Uterus (tissue), 4 donors: ENCODE data around the gene TCHH. TPM values are rescaled to one million over a fixed set of nuclear protein-coding genes. Genes with fewer than 3 reads are reported as not detected.
"Not testable (repeated sequence)": the region's sequence is repeated elsewhere in the genome, so short reads cannot be mapped to it uniquely, and the experiment has no call there.

ENCODE experiments used
- DNase-seq, 2 donors: peaks; one replicate each; pipeline ENCODE4 v3.0.0-alpha.2; 2019 to 2020
- H3K27ac ChIP-seq, 2 donors: fragments of 200-600 bp; sonication (generic); 1 replicate in 1 of 2; 2 replicates in 1 of 2; pipeline ENCODE4 v1.5.1; 2016 to 2018
- H3K27me3 ChIP-seq, 2 donors: fragments of 200-600 bp; sonication (generic); one replicate each; pipeline ENCODE4 v1.5.1; 2018 to 2019; ENCODE audit warnings: control low read depth in 1 of 2
- H3K36me3 ChIP-seq, 2 donors: fragments of 200-600 bp; sonication (generic); one replicate each; pipeline ENCODE4 v1.5.1; 2019; ENCODE audit warnings: control low read depth in 1 of 2
- H3K4me1 ChIP-seq, 2 donors: fragments of 200-600 bp; sonication (generic); one replicate each; pipeline ENCODE4 v1.5.1; 2018 to 2019; ENCODE audit warnings: control low read depth in 1 of 2
- H3K4me3 ChIP-seq, 2 donors: fragments of 200-600 bp; sonication (generic); 1 replicate in 1 of 2; 2 replicates in 1 of 2; pipeline ENCODE4 v1.5.1; 2018 to 2019; ENCODE audit warnings: mild to moderate bottlenecking in 1 of 2
- H3K9me3 ChIP-seq, 2 donors: fragments of 200-600 bp; sonication (generic); one replicate each; pipeline ENCODE4 v1.5.1; 2019; ENCODE audit warnings: control low read depth in 1 of 2
- POLR2A ChIP-seq, 2 donors: fragments of 450-650 bp; IDR thresholded peaks; one replicate each; pipeline ENCODE4 v1.6.1; 2016; ENCODE audit warnings: antibody characterized with exemption in 2 of 2, mild to moderate bottlenecking in 1 of 2, moderate library complexity in 1 of 2
- intact Hi-C: fragments of 100-400 bp; cut with DNase I; formaldehyde crosslinking; loops from one replicate; pipeline ENCODE4 v1.15.1; 2023; ENCODE audit warnings: low total_unique reads
- total RNA-seq, 4 donors: library from RNA; depleted of rRNA in 3 of 4; stranded (reverse); fragments of >200 nt in 3 of 4; gene quantifications; one replicate each; pipeline versions ENCODE4 v1.1.0 to v1.2.4, GENCODE V29; 2014 to 2023
- TF ChIP-seq, protein P1 (sequence below), 4 experiments: fragments of 200-600 bp in 2 of 4; fragments of 450-650 bp in 2 of 4; sonication (generic) in 2 of 4; IDR thresholded peaks; one replicate each; pipeline ENCODE4 v1.5.1; 2016 to 2019; ENCODE audit warnings: antibody characterized with exemption in 4 of 4, mild to moderate bottlenecking in 2 of 4, moderate library complexity in 1 of 4
- donor health status: DM: yes; HTN: yes; CAD: no.

Gene TCHH
- total RNA-seq, 4 donors from 2014 or later, result not detected

DNA sequence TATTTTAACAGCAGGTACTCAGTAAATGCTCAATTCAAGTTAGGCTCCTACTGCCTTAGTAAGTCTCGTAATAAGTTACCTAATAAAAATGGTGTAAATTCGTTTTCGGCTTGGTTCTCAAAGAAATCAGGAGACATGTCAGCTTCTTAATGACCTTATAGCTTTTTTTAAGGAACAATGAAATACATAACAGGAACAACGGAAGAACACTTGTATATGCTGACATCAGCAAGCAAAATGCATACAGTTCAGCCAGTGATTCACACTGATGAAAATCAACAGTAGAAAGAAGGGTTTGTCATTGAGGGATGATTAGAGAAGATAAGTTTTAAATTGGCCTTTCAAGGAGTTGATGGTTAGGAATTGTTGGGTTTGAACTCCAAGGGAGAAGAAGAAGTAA lies 30.5 kb upstream of the TCHH start:
- Histone ChIP-seq H3K36me3 (no peaks in the 10 kb centered on the region), H3K4me3 (no peak overlapping the region), H3K27me3 (no peaks in the 10 kb centered on the region), H3K27ac (no peak overlapping the region), H3K4me1 (no peaks in the 10 kb centered on the region), H3K9me3 (peaks cover 0 to 4% of the 10 kb centered on the region in 2 donors)
- TF ChIP-seq, protein P1, sequence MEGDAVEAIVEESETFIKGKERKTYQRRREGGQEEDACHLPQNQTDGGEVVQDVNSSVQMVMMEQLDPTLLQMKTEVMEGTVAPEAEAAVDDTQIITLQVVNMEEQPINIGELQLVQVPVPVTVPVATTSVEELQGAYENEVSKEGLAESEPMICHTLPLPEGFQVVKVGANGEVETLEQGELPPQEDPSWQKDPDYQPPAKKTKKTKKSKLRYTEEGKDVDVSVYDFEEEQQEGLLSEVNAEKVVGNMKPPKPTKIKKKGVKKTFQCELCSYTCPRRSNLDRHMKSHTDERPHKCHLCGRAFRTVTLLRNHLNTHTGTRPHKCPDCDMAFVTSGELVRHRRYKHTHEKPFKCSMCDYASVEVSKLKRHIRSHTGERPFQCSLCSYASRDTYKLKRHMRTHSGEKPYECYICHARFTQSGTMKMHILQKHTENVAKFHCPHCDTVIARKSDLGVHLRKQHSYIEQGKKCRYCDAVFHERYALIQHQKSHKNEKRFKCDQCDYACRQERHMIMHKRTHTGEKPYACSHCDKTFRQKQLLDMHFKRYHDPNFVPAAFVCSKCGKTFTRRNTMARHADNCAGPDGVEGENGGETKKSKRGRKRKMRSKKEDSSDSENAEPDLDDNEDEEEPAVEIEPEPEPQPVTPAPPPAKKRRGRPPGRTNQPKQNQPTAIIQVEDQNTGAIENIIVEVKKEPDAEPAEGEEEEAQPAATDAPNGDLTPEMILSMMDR (IDR thresholded peaks at IDR 0.05), result no peak
- TF ChIP-seq POLR2A (IDR thresholded peaks at IDR 0.05), result no peak
- DNase-seq, result no peak
- intact Hi-C loops, result no loop called here

DNA sequence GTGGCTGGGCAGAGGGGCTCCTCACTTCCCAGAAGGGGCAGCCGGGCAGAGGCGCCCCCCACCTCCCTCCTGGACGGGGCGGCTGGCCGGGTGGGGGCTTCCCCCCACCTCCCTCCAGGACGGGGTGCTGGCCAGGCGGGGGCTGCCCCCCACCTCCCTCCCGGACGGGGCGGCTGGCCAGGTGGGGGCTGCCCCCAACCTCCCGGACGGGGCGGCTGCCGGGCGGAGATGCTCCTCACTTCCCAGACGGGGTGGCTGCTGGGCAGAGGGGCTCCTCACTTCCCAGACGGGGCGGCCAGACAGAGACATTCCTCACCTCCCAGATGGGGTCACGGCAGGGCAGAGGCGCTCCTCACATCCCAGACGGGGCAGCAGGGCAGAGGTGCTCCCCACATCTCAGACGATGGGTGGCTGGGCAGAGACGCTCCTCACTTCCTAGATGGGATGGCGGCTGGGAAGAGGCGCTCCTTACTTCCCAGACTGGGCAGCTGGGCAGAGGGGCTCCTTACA lies 29.5 kb upstream of the TCHH start:
- H3K27me3 ChIP-seq, H3K9me3 ChIP-seq, H3K27ac ChIP-seq, H3K4me3 ChIP-seq, DNase-seq, H3K36me3 ChIP-seq, intact Hi-C loops, H3K4me1 ChIP-seq: not testable (repeated sequence)

DNA sequence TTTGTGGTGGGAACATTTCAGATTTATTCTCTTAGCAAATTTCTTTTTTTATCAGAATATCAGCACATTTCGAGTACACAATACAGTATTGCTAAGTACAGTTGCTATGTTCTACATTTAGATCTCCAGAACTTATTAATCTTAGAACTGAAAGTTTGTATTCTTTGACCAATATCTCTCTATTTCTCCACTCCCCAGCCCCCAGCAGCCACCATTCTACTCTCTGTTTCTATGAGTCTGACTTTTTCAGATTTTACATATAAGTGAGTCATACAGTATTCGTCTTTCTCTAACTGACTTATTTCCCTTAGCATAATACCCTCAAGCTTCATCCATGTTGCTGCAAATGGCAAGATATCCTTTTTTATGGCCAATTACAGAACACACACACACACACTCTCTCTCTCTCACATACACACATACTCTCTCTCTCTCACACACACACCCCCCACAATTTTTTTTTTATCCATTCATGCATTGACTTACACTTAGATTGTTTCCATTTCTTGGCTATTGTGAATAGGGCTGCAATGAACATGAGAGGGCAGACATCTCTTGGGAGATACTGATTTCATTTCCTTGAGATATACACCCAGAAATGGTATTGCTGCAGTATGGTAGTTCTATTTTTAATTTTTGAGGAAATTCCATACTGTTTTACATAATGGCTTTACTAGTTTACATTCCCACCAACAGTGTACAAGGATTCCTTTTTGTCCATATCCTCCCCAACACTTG lies 28.1 kb upstream of the TCHH start:
- H3K4me3 ChIP-seq, result no peak overlapping the region
- intact Hi-C loops, result no loop called here
- no peak overlapping the region for H3K27ac ChIP-seq
- no peak for TF ChIP-seq POLR2A (IDR thresholded peaks at IDR 0.05)
- TF ChIP-seq, protein P1 (IDR thresholded peaks at IDR 0.05), result no peak
- H3K9me3 ChIP-seq, result peaks cover 0 to 4% of the 10 kb centered on the region in 2 donors
- DNase-seq, result no peak
- H3K27me3 ChIP-seq, result no peaks in the 10 kb centered on the region
- no peaks in the 10 kb centered on the region for H3K4me1 ChIP-seq
- H3K36me3 ChIP-seq, result no peaks in the 10 kb centered on the region

DNA sequence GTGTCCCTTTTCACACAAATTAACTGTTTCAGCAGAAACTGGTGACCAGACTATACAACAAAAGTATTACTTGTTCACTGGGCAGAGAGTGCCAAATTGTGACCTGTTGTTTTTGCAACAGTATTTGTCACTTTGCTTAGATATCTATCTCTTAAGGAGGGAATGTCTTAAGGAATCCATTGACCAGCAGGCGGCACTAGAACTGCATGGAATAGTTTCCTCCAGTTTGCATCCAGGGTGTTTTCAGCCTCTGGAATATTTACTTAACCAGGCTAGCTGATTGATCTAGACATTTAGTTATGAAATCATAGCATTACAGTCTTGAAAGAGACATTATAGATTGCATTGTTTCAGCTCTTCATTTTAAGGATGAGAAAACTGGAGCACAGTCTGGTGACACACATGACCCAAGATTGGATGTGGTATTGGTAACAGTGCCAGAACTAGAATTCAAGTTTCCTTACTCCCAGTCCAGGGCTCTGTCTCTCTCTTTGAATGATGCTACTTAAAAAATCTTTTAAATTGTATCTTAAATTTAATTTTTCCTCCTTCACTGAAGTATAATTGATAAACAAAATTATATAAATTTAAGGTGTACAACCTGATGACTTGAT lies 26.8 kb upstream of the TCHH start:
- Histone ChIP-seq H3K4me1 (no peaks in the 10 kb centered on the region), H3K4me3 (no peak overlapping the region), H3K27me3 (no peaks in the 10 kb centered on the region), H3K36me3 (no peaks in the 10 kb centered on the region), H3K9me3 (no peaks in the 10 kb centered on the region), H3K27ac (no peak overlapping the region)
- intact Hi-C loops, result no loop called here
- DNase-seq, result no peak
- TF ChIP-seq, protein P1 (IDR thresholded peaks at IDR 0.05), result peak; percentile 18 to 59 (median 36)
- no peak for TF ChIP-seq POLR2A (IDR thresholded peaks at IDR 0.05)

DNA sequence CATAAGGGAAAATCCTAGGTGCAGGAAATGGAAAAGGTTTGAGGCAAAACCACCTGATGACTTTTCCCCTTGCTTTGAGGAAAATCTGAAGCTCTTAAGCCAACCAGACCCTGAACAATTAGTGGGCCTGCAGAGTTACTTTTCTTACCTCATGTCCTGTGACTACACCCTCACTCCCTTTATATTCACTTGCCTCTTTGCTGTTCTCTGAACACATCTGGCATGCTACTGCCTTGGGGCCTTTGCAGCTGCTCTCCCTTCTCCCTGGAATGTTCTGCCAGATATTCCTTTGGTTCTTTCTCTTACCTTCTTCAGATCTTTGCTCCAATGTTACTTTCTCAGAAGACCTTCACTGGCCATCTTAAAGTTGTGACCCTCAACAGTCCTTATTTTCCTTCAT lies 22.0 kb upstream of the TCHH start:
- Histone ChIP-seq H3K36me3 (no peaks in the 10 kb centered on the region), H3K4me3 (no peak overlapping the region), H3K4me1 (no peaks in the 10 kb centered on the region), H3K27ac (no peak overlapping the region), H3K27me3 (no peaks in the 10 kb centered on the region), H3K9me3 (peaks cover 0 to 2% of the 10 kb centered on the region in 2 donors)
- DNase-seq, result no peak
- intact Hi-C loops, result no loop called here
- TF ChIP-seq POLR2A (IDR thresholded peaks at IDR 0.05), result no peak
- TF ChIP-seq, protein P1 (IDR thresholded peaks at IDR 0.05), result no peak
